ENCODE results near the gene SIRT7. TPM values are rescaled to one million over a fixed set of nuclear protein-coding genes. Genes with fewer than 3 reads are reported as not detected.

Gene SIRT7, protein sequence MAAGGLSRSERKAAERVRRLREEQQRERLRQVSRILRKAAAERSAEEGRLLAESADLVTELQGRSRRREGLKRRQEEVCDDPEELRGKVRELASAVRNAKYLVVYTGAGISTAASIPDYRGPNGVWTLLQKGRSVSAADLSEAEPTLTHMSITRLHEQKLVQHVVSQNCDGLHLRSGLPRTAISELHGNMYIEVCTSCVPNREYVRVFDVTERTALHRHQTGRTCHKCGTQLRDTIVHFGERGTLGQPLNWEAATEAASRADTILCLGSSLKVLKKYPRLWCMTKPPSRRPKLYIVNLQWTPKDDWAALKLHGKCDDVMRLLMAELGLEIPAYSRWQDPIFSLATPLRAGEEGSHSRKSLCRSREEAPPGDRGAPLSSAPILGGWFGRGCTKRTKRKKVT
- 15.2 and 18.5 TPM in 2 replicates for total RNA-seq

DNA sequence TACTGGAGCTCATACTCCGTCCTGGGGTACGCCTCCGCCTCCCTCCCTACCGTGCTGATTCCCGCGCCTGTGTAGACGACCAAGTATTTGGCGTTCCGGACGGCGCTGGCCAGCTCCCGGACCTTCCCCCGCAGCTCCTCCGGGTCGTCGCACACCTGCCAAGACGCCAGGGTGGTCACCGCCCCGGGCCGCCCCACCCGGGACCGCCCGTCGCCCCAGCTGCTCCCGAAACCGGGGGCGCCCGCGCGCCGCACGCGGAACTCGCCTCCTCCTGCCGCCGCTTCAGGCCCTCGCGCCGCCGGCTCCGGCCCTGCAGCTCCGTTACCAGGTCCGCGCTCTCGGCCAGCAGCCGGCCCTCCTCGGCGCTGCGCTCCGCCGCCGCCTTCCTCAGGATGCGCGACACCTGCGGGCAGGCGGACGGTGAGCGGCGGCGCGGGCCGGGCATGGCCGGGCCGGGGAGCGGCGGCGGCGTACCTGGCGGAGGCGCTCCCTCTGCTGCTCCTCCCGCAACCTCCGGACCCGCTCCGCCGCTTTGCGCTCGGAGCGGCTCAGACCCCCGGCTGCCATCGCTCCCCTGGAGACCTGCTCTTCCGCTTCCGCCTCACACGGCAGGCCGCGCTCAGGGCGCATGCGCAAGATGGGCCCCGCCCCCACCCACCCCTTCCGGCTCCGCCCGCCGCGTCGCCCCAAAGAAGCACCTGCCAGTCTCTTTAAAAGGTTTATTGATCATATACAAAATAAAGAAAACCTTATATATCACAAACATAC, at the start of gene SIRT7:
TSS of gene SIRT7 (minus strand) at position 612 of the 768 bp plus-strand sequence. CDS start at position 567, 45 bp downstream.

DNA sequence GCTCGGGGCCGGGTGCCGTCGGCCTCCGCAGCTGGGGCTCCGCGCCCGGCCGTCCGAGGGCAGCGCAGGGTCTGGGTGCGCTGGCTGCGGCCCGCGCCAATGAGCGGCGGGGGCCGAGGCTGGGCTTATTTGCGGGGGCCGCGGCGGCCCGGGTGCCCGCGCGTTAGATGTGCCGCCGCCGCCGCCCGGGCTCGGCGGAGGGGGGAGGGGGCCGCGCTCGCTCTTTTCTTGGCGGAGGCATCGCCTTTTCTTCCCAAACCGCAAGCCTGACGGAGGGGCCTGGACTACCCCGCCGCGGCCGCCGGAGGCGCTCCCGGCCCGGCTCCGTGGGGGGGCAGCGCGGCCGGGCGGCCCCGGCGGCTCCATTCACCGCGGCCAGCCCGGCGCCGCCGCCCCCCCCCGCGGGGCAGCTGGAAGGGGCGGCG, 43.1 kb upstream of the SIRT7 start, which contains the start of gene NOTUM:
TSS of gene NOTUM (minus strand) at position 101 of the 425 bp plus-strand sequence. CDS start 278 bp downstream, outside the sequence.

DNA sequence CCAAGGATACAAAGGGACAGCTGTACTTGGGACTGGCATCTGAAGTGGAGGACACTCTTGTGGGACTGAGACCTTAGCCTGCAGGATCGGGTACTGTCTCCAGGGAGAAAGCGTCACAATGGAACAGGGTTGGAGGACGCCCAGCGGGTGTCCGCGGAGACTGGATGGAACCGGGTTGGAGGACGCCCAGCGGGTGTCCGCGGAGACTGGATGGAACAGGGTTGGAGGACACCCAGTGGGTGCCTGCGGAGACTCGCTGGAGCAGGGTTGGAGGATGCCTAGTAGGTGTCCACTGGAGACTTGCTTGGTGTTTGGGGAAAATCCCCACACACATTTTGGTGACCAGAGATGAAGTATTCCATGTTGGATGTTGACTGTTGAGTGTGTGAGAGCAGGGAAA, 29.2 kb upstream of the SIRT7 start, which contains the start of gene MYADML2:
TSS of gene MYADML2 (minus strand) at position 45 of the 400 bp plus-strand sequence. CDS start 5,492 bp downstream, outside the sequence.

DNA sequence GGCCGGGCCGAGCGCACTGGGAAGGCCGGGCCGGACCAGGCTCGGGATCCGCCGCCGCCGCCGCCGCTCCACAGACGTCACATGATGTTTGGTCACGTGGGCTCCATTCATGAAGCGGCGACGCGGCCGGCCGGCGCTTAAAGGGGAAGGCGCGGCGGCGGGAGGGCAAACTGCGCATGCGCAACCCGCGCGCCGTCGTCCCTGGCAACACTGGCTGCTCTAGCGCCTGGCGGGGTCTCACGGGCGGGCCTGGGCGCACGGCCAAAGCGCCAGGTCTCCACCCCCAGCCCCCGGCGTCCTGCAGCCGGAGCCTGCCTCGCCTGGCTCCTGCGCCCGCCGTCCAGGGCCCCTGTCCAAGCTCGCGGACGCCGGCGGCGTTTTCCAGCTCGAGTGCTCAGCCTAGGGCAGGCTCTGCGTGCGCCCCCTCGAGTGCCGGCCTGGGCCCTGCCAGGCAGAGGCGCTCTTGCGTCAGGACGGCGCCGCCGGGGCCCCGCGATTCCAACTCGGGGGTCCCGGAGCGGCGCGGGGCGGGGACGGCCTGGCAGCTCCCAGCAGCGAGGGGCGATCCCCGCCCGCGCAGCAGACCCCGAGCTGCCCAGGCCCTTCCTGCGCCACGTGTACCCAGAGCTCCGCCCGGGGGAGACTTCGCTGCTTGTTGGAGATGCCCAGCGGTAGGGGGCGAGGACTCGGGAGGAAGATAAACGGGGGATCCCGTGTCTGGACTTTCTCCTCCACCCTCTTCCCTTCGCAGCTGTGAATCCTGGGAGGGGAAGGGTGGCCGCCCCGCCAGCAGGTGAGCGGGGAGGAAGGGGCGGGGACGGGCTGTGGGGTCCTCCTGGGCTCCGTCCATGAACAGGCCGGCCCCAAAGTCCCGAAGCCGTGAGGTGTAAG, 9.9 kb upstream of the SIRT7 start, which contains the start of gene MAFG:
TSS of gene MAFG (minus strand) at position 83 of the 891 bp plus-strand sequence. CDS start 4,550 bp downstream, outside the sequence.

DNA sequence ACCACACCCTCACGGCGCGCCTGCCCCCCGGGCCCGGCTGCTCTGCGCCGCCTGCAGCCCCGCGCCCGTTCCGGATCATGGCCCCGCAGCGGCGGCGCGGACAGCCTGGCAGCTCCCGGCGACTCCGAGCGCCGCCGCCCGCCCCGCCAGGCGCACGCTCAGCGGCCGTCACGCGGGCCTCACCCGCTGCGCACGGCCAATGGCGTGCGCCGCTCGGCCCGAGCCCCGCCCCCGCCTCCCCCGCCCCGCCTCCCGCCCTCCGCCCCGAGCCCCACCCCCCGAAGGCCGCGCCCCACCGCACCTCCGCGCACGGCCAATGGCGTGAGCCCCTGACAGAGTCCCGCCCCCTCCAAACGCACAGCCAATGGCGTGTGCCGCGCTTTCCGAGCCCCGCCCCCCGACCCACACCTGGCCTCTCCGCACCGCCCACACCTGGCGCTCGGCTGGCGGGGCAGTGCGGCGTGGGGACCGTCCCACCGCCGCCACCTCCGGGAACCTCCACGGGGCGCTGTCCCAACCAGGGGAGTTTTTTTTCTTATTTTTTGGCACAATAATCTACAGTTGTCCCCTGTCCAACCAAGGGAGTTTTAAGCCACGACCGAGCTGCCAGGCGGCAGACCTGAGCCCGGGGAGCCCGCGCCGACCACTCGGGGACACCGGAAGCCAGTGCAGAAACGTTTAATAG, 6.6 kb downstream of the SIRT7 start, which contains the start of gene PCYT2:
TSS of gene PCYT2 (minus strand) at position 123 of the 685 bp plus-strand sequence. CDS start at position 79, 44 bp downstream.

DNA sequence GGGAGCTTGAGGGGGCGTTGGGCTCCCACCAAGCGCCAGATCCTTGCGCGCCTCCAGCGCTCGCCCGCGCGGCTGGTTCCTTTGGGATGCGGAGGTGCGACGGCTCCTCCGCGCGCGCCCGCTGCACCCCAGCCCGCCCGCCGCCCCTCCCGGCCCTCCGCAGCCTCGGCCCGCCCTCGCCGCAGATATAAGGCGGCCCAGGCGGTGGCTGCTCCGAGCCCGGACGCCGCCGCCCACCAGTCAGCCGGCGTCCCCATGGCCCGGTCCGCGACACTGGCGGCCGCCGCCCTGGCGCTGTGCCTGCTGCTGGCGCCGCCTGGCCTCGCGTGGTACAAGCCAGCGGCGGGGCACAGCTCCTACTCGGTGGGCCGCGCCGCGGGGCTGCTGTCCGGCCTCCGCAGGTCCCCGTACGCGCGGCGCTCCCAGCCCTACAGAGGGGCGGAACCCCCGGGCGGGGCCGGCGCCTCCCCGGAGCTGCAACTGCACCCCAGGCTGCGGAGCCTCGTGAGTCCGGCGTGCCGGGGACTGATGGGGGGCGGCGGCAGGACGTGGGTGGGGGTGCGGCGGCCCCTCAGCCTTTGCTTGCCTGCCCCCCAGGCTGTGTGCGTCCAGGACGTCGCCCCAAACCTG, 15.8 kb downstream of the SIRT7 start, which contains the start of gene NPB:
TSS of gene NPB (plus strand) at position 216 of the 630 bp plus-strand sequence. CDS start at position 256, 40 bp downstream.

DNA sequence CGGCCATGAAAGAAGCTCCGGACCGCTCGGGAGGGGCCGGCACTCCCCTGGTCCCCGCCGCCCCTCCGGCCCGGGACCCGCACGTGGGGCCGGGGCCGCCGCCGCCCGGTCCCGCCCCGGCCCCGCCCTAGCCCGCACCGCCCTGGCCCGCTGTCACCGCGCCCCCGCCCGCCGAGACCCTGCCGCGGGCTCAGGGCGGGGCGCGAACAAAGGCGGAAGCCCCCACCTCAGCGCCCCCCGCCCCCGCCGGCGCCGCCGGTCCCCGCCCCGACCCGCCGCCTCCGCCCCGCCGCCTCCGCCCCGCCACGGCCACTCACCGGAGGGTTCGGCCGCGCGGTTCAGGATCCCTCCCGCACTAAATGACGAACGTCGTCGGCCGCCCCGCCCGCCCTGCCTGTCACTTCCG, 47.0 kb downstream of the SIRT7 start, which contains the start of gene ARHGDIA:
TSS of gene ARHGDIA (minus strand) at position 357 of the 406 bp plus-strand sequence. CDS start 1,407 bp downstream, outside the sequence.

Other genes starting within 250 kb of the SIRT7 start
- gene ARL16, start 234.4 kb downstream of the SIRT7 start, total RNA-seq = 38.7 and 53.8 TPM in 2 replicates
- gene HGS, start 234.2 kb downstream of the SIRT7 start, total RNA-seq = 126 and 158 TPM in 2 replicates
- gene MRPL12, start 214.8 kb downstream of the SIRT7 start, total RNA-seq = 86.6 and 220 TPM in 2 replicates
- 23.2 and 55.6 TPM in 2 replicates for gene SLC25A10, start 205.9 kb downstream of the SIRT7 start, total RNA-seq
- 0.63 TPM in 1 of 2 replicates, not detected in the other for gene GCGR, start 114.0 kb downstream of the SIRT7 start, total RNA-seq
- gene MCRIP1, start 84.9 kb downstream of the SIRT7 start, total RNA-seq = 125 and 143 TPM in 2 replicates
- not detected in 2 replicates for gene PPP1R27, start 83.1 kb downstream of the SIRT7 start, total RNA-seq
- gene P4HB, start 57.6 kb downstream of the SIRT7 start, total RNA-seq = 811 and 1,110 TPM in 2 replicates
- 386 and 596 TPM in 2 replicates for gene ARHGDIA, start 46.8 kb downstream of the SIRT7 start, total RNA-seq
- gene ALYREF, start 26.6 kb downstream of the SIRT7 start, total RNA-seq = 102 and 252 TPM in 2 replicates
- gene ANAPC11, start 26.5 kb downstream of the SIRT7 start, total RNA-seq = 147 and 222 TPM in 2 replicates
- 3.6 and 5.2 TPM in 2 replicates for gene NPB, start 15.9 kb downstream of the SIRT7 start, total RNA-seq
- gene PCYT2, start 6.8 kb downstream of the SIRT7 start, total RNA-seq = 40.7 and 71.9 TPM in 2 replicates
- gene MAFG, start 9.6 kb upstream of the SIRT7 start, total RNA-seq = 14.3 and 18.4 TPM in 2 replicates
- 104 and 162 TPM in 2 replicates for gene PYCR1, start 19.1 kb upstream of the SIRT7 start, total RNA-seq
- not detected in 2 replicates for gene MYADML2, start 29.1 kb upstream of the SIRT7 start, total RNA-seq
- gene NOTUM, start 43.0 kb upstream of the SIRT7 start, total RNA-seq = 0.38 TPM in 1 of 2 replicates, not detected in the other
- 25.1 and 30.4 TPM in 2 replicates for gene ASPSCR1, start 59.5 kb upstream of the SIRT7 start, total RNA-seq
- gene CENPX, start 104.7 kb upstream of the SIRT7 start, total RNA-seq = 33.2 and 170 TPM in 2 replicates
- gene LRRC45, start 105.1 kb upstream of the SIRT7 start, total RNA-seq = 17.0 and 33.1 TPM in 2 replicates
- 66.7 and 82.3 TPM in 2 replicates for gene RAC3, start 113.5 kb upstream of the SIRT7 start, total RNA-seq
- gene DCXR, start 119.5 kb upstream of the SIRT7 start, total RNA-seq = 105 and 113 TPM in 2 replicates
- gene RFNG, start 133.6 kb upstream of the SIRT7 start, total RNA-seq = 61.9 and 89.5 TPM in 2 replicates
- gene GPS1, start 133.7 kb upstream of the SIRT7 start, total RNA-seq = 149 and 212 TPM in 2 replicates
- 74.9 and 101 TPM in 2 replicates for gene DUS1L, start 147.6 kb upstream of the SIRT7 start, total RNA-seq
- gene FASN, start 180.1 kb upstream of the SIRT7 start, total RNA-seq = 229 and 345 TPM in 2 replicates